ENCODE results near the gene ABHD1. TPM values are rescaled to one million over a fixed set of nuclear protein-coding genes. Genes with fewer than 3 reads are reported as not detected.

ABHD1 gene
- total RNA-seq, 2 experiments from 2014 or later = 0.77 to 1.4 TPM

- Mint-ChIP-seq H3K4me1 (peaks cover 33% of the 10 kb centered on the region), H3K4me3 (no peak overlapping the region), H3K27ac (peak overlapping the region; percentile 45), H3K36me3 (no peaks in the 10 kb centered on the region), H3K9me3 (no peaks in the 10 kb centered on the region), H3K27me3 (no peaks in the 10 kb centered on the region)
- POLR2A ChIA-PET = interaction anchor here (0.6 to 10.4 kb wide), 3 partner anchors 10 to 197 kb away, joined by 3 to 113 read pairs (median 61); partner anchors contain the start of genes AGBL5 and OST4
- no peak for DNase-seq
- no peak for ATAC-seq (ENCODE audit: low read depth)
Observed at GRCh38 chr2:27082773-27083409, 40.7 kb upstream of the ABHD1 start.

GRCh38 chr2:27083410-27084296, 40.0 kb upstream of the ABHD1 start:
- peak overlapping the region; percentile 75 for H3K27ac Mint-ChIP-seq

GRCh38 chr2:27084297-27085061, 39.1 kb upstream of the ABHD1 start:
- H3K27me3 Mint-ChIP-seq = no peaks in the 10 kb centered on the region
- DNase-seq (no peak), ATAC-seq (ENCODE audit: low read depth) (no peak)
- POLR2A ChIA-PET = interaction anchor here (7.9 to 10.4 kb wide), 2 partner anchors 11 to 34 kb away, joined by 61 to 113 read pairs; partner anchors contain the start of genes AGBL5 and OST4
- H3K27ac Mint-ChIP-seq = peak overlapping the region; percentile 63
- no peaks in the 10 kb centered on the region for H3K9me3 Mint-ChIP-seq
- no peaks in the 10 kb centered on the region for H3K36me3 Mint-ChIP-seq
- H3K4me1 Mint-ChIP-seq = peaks cover 32% of the 10 kb centered on the region
- H3K4me3 Mint-ChIP-seq = peak overlapping the region; percentile 78

More at GRCh38 chr2:27083410-27084296, 40.0 kb upstream of the ABHD1 start:
- POLR2A ChIA-PET = interaction anchor here (7.9 to 10.4 kb wide), 2 partner anchors 11 to 33 kb away, joined by 61 to 113 read pairs; partner anchors contain the start of genes AGBL5 and OST4
- Mint-ChIP-seq H3K9me3 (no peaks in the 10 kb centered on the region), H3K4me1 (peaks cover 32% of the 10 kb centered on the region), H3K4me3 (no peak overlapping the region), H3K36me3 (no peaks in the 10 kb centered on the region), H3K27me3 (no peaks in the 10 kb centered on the region)
- ATAC-seq (ENCODE audit: low read depth) = no peak
- no peak for DNase-seq

GRCh38 chr2:27085062-27085672, 38.4 kb upstream of the ABHD1 start:
- Mint-ChIP-seq H3K4me3 (peak overlapping the region; percentile 78), H3K27ac (peak overlapping the region; percentile 63), H3K27me3 (no peaks in the 10 kb centered on the region), H3K4me1 (peaks cover 35% of the 10 kb centered on the region), H3K9me3 (no peaks in the 10 kb centered on the region), H3K36me3 (no peaks in the 10 kb centered on the region)
- POLR2A ChIA-PET = interaction anchor here (0.6 to 10.4 kb wide), 4 partner anchors 8 to 59 kb away, joined by 4 to 113 read pairs (median 33); partner anchors contain the start of genes AGBL5 and OST4
- DNase-seq (no peak), ATAC-seq (ENCODE audit: low read depth) (no peak)

- no peaks in the 10 kb centered on the region for H3K36me3 Mint-ChIP-seq
- no peaks in the 10 kb centered on the region for H3K9me3 Mint-ChIP-seq
- H3K27me3 Mint-ChIP-seq = no peaks in the 10 kb centered on the region
- peak overlapping the region; percentile 63 for H3K27ac Mint-ChIP-seq
- POLR2A ChIA-PET = interaction anchor here (0.6 to 10.4 kb wide), 4 partner anchors 9 to 59 kb away, joined by 4 to 113 read pairs (median 33); partner anchors contain the start of genes AGBL5 and OST4
- peak; percentile 6 for ATAC-seq (ENCODE audit: low read depth)
- H3K4me3 Mint-ChIP-seq = peak overlapping the region; percentile 78
- peaks cover 34% of the 10 kb centered on the region for H3K4me1 Mint-ChIP-seq
- no peak for DNase-seq
Observed at GRCh38 chr2:27085673-27086089, 37.9 kb upstream of the ABHD1 start.

- peak overlapping the region; percentile 88 for H3K27ac Mint-ChIP-seq
- H3K4me1 Mint-ChIP-seq = peaks cover 29% of the 10 kb centered on the region
Observed at GRCh38 chr2:27086090-27086723, 37.4 kb upstream of the ABHD1 start.

GRCh38 chr2:27086724-27087593, 36.7 kb upstream of the ABHD1 start, which contains the start of gene KHK:
Gene KHK (plus strand): TSS chr2:27086772. CDS start chr2:27087260, 488 bp downstream.
- Mint-ChIP-seq H3K27me3 (no peaks in the 10 kb centered on the region), H3K27ac (peak within 1 kb of the TSS; percentile 88), H3K4me1 (peaks cover 23% of the 10 kb centered on the region), H3K4me3 (peak within 1 kb of the TSS; percentile 89), H3K36me3 (no peaks in the 10 kb centered on the region), H3K9me3 (no peaks in the 10 kb centered on the region)
- POLR2A ChIA-PET = interaction anchor here (0.7 to 10.4 kb wide), 11 partner anchors 9 to 236 kb away, joined by 3 to 113 read pairs (median 3); partner anchors contain the start of genes AGBL5, ATRAID, MPV17 and OST4
- DNase-seq (no peak), ATAC-seq (ENCODE audit: low read depth) (peak; percentile 3)

More at GRCh38 chr2:27086090-27086723, 37.4 kb upstream of the ABHD1 start:
- POLR2A ChIA-PET = interaction anchor here (0.8 to 10.4 kb wide), 7 partner anchors 9 to 237 kb away, joined by 3 to 113 read pairs (median 4); partner anchors contain the start of genes AGBL5, MPV17 and OST4
- Mint-ChIP-seq H3K27me3 (no peaks in the 10 kb centered on the region), H3K9me3 (no peaks in the 10 kb centered on the region), H3K4me3 (peak overlapping the region; percentile 89), H3K36me3 (no peaks in the 10 kb centered on the region)
- DNase-seq (peak; percentile 100), ATAC-seq (ENCODE audit: low read depth) (peak; percentile 89)

GRCh38 chr2:27087823-27088410, 35.7 kb upstream of the ABHD1 start:
- POLR2A ChIA-PET = interaction anchor here (0.6 to 10.4 kb wide), 11 partner anchors 8 to 1410 kb away, joined by 3 to 113 read pairs (median 3); partner anchors contain the start of genes AGBL5, ATRAID, MPV17 and OST4
- DNase-seq (no peak), ATAC-seq (ENCODE audit: low read depth) (no peak)
- H3K9me3 Mint-ChIP-seq = no peaks in the 10 kb centered on the region
- peaks cover 23% of the 10 kb centered on the region for H3K4me1 Mint-ChIP-seq
- H3K27ac Mint-ChIP-seq = peak overlapping the region; percentile 42
- no peaks in the 10 kb centered on the region for H3K36me3 Mint-ChIP-seq
- H3K27me3 Mint-ChIP-seq = no peaks in the 10 kb centered on the region
- peak overlapping the region; percentile 89 for H3K4me3 Mint-ChIP-seq

GRCh38 chr2:27088634-27089033, 35.0 kb upstream of the ABHD1 start:
- Mint-ChIP-seq H3K27me3 (no peaks in the 10 kb centered on the region), H3K4me3 (no peak overlapping the region), H3K36me3 (no peaks in the 10 kb centered on the region), H3K27ac (no peak overlapping the region), H3K9me3 (no peaks in the 10 kb centered on the region), H3K4me1 (peaks cover 23% of the 10 kb centered on the region)
- ATAC-seq (ENCODE audit: low read depth) (no peak), DNase-seq (no peak)
- POLR2A ChIA-PET = interaction anchor here (0.6 to 10.4 kb wide), 8 partner anchors 16 to 1411 kb away, joined by 3 to 113 read pairs (median 3); partner anchors contain the start of genes ABHD1, AGBL5, ATRAID and OST4

GRCh38 chr2:27089111-27089954, 34.3 kb upstream of the ABHD1 start:
- H3K27ac Mint-ChIP-seq = no peak overlapping the region
- no peaks in the 10 kb centered on the region for H3K9me3 Mint-ChIP-seq
- POLR2A ChIA-PET = interaction anchor here (0.7 to 10.4 kb wide), 8 partner anchors 16 to 502 kb away, joined by 3 to 113 read pairs (median 3); partner anchors contain the start of genes ABHD1, ATRAID, OST4 and PREB
- H3K36me3 Mint-ChIP-seq = no peaks in the 10 kb centered on the region
- no peak overlapping the region for H3K4me3 Mint-ChIP-seq
- DNase-seq (no peak), ATAC-seq (ENCODE audit: low read depth) (no peak)
- H3K27me3 Mint-ChIP-seq = no peaks in the 10 kb centered on the region
- peaks cover 18% of the 10 kb centered on the region for H3K4me1 Mint-ChIP-seq
